ENCODE data around the gene MMP25.

Gene MMP25

GRCh38 chr16:3045758-3046640, at the start of gene MMP25:
Gene MMP25 (plus strand): TSS chr16:3046561. CDS start chr16:3046918, 357 bp downstream.
- DNase-seq (ENCODE audit: low spot score): no peak

DNA sequence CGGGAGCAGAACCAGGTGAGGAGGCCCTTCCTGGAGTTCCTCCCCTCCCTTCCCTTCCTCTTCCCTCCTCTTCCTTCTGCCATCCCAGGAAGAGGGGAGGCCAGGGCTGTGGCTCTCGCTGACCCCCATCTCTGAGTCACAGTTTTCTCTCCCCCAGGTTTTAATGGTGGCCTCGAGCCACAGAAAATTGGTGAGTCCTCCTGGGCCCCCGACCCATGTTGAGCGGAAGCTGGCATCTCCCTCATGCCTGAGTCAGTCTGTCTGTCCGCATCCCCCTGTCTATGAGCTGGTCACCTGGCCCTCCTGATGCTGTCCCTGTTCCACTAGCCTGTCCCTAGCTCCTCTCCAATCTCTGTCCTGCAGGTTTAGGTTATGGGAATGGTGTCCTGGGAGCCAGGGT, 46.4 kb upstream of the MMP25 start:
- no peak for DNase-seq (ENCODE audit: low spot score)

GRCh38 chr16:3000540-3000939, 45.8 kb upstream of the MMP25 start:
- no peak for DNase-seq (ENCODE audit: low spot score)

GRCh38 chr16:3001316-3001715, 45.0 kb upstream of the MMP25 start:
- no peak for DNase-seq (ENCODE audit: low spot score)

GRCh38 chr16:3003582-3004270, 42.6 kb upstream of the MMP25 start:
- DNase-seq (ENCODE audit: low spot score): peak; percentile 96

DNA sequence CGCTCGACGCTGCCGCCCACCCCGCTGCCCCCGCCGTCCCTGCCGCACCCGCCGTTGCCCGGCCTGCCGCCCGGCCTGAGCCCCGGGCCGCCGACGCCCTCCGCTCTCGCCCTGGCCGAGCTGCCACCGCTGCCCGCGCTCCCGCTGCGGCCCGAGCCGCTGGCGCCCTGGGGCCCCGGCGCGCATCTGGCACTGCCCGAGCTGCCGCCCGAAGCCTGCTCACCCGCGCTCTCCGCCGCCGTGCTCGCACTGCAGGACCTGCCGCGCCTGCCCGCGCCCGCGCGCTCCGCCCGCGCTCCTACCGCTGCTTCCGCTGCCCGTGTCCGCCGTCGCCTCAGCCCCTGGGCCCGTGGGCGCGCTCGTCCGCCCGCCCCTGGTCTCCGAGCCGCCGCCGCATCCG, 42.0 kb upstream of the MMP25 start:
- no peak for DNase-seq (ENCODE audit: low spot score)

- DNase-seq (ENCODE audit: low spot score): no peak
These were observed 41.5 kb upstream of the MMP25 start for GRCh38 chr16:3004781-3005284.

DNA sequence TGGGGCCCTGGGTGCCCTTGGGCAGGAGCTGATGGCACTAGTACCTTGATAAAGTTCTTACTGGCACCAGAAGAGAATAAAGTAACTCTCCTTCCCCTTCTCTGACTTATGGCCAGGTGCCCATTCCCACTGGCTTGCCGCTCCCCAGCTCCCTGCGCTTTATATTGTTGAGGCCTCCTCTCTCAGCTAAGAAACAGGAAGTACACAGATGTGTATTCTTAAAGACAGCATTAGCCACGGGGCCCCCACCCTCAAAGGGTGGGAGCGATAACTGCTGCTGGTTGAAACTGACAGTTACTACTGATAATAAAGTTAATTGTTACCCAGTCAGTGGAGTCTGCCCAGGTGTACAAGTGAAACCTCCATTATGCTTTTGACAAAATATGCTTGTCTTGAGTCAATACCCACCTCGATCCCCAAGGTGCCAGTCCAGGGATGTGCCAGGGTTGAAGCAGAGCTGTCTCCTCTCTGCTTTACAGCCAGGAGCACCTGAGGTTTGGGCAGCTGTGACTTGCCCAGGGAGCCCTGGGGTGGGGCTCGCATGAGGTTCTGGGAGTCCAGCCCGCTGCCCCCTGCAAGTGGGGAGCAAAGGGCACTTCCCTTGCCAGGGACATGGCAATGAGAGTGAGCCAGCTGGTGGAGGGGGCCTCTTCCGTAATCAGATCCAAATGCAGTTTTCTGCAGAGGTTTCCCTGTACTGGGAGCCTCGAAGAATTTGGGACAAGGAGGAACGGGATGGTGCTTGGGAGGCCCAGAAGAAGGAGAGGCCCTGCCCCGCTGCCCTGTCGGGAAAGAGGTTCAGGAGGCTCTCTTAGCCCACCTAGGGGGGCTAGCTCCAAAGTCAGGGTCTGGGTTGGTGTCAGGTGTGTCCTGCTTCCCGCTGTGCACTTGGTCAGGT, 39.1 kb upstream of the MMP25 start:
- no peak for DNase-seq (ENCODE audit: low spot score)

DNA sequence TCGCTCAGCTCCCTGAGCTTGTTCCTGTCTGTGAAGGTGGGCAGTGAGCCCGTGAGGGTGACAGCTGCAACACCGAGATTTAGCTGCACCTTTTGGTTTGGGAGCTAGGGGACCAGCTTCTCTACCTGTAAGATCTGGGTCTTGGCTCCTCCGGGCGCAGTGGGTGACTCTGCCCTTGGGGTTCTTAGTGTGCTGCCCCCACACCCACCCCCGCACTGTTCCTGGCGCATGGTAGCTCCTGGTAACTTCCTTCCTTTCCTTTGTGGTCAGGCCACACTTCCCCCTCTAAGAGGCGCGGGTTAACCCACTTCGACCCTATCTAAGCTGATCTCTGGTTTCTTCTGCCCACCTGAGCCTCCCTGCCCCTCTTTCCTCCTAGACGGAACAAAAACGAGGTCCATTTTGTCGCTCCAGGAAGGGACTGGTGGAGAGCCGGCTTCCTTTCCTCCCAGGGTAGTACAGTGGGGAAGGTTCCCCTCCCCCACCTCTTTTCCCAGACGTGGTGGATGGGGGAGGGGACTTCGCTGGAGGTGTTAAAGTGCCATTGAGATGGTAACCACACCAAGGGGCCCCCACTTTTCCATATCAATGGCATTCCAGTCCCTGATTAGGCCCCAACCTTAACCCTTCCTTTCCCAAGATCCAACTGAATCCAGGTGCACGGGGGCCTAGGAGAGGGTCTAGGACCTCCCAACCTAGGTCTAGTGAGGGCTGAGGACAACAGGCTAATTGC, 38.2 kb upstream of the MMP25 start:
- DNase-seq (ENCODE audit: low spot score): no peak

GRCh38 chr16:3008690-3009037, 37.7 kb upstream of the MMP25 start:
- DNase-seq (ENCODE audit: low spot score): no peak

DNA sequence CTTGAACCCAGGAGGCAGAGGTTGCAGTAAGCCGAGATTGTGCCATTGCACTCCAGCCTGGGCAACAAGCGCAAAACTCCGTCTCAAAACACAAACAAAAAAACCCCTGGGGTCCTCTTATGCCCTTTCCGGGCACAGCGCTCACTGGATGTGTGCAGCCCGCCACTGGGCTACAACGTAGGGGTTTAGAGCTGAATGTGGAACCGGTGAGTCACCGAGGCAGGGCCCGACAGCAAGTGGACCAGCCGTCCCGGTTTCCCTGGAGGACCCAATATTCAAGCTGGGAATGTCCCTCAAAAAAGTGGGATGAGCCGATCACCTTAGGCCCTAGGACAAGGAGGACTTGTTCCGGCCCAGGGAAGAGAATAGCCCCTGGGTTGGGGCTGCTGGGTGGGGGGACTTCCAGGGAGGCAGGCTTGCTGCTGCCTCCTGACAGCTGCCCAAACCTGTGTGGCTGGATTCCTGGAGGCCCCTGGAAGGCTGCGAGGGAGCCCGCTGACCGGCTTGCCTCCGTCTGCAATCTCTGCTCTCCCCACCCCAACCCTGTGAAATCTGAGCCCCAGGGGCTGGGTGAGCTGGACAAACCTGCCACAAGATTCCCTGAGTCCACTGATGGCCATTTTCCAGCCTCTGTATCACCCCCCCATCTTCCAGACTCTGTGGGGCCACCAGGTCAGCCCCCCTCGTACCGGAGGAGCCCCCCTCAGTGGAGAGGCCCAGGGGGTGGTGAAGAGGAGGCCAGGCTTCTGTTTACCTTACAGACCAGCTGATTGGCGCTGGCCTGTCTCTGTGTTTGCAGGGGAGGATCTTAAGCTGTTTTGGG, 36.6 kb upstream of the MMP25 start:
- no peak for DNase-seq (ENCODE audit: low spot score)

- DNase-seq (ENCODE audit: low spot score): no peak
These were observed 35.9 kb upstream of the MMP25 start for GRCh38 chr16:3010510-3010909.

DNA sequence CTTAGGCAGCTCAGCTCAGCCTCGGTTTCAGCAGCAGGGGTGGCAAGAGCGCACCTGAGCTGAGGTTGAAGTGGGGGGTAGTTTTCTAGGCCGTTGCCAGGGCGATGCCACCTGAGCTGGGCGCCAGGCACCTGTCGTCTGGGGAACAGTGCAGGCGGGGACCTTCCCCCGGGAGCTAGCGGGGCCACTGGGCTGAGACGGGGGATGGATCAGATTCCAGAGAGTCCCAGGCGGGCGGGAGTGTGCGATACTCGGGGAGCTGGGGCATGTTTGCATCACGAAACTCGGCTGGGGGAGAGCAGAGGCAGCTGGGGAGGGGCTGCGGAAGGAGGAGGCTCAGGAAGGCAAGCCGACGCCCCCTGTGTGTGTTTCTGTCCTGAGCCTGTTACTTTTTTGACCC, 34.1 kb upstream of the MMP25 start:
- DNase-seq (ENCODE audit: low spot score): no peak

DNA sequence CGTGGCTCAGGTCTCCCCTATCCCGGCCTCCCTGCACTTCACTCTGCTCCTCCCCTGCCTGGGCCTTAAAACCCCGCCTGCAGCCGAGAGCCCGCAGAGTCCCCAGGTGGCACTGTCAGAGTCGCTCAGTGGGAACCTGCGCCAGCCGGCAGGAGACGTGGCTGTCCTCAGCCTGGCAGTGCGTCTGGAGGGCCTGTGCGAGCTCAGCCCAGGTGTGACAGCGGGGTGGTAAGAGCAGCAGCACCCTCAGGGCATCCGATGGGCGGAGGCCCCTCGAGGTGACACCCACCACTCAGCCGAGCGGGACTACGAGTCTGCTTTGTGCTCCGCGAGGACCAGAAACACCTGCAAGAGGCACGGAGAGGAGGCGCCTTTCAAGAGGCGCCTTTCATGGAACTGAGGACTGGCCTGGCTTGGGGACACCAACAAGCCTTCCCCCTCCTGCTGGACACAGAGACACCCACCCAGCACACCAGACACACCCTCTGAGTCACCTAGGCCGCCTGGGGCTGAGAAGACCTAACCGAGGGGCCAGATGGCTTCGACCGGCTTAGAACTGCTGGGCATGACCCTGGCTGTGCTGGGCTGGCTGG, 33.4 kb upstream of the MMP25 start, which contains the start of gene CLDN9:
Gene CLDN9 (plus strand): TSS at position 96 of the 593 bp plus-strand sequence. CDS start 440 bp downstream, at position 536.
- no peak for DNase-seq (ENCODE audit: low spot score)

DNA sequence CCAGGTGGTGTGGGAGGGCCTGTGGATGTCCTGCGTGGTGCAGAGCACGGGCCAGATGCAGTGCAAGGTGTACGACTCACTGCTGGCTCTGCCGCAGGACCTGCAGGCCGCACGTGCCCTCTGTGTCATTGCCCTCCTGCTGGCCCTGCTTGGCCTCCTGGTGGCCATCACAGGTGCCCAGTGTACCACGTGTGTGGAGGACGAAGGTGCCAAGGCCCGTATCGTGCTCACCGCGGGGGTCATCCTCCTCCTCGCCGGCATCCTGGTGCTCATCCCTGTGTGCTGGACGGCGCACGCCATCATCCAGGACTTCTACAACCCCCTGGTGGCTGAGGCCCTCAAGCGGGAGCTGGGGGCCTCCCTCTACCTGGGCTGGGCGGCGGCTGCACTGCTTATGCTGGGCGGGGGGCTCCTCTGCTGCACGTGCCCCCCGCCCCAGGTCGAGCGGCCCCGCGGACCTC, 32.8 kb upstream of the MMP25 start:
- no peak for DNase-seq (ENCODE audit: low spot score)

DNA sequence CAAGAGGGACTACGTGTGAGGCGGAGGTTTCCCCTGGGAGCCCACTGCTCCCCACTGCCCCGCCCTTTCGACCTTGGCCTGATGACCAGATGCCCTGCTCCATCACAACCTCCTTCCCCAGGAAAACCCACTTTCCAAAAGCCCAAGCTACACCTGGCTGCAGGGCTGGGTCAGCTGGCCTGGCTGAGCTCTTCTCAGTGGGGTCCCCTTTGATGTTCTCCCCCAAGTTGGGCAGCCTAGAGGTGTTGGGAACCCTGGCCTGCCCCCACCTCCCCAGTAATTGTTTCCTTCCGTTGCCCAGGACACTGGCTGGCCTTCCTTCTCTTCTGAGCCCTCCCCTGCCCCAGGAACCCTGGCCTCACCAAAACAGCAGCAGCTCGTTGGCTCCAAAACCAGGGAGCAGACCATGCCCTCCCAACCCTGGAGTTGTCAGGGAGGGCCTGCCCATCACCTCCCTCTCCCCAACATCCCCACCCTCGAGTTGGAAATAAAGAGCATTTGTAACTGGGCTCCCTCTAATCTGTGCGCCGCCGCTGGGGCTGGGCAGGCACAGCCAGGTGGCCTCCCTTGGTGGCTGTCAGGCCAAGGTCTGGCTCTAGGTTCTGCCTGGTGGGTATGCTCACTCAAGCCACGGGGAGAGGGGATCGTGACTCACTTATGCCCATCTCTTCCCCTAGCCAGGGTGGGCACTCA, 32.2 kb upstream of the MMP25 start:
- no peak for DNase-seq (ENCODE audit: low spot score)

DNA sequence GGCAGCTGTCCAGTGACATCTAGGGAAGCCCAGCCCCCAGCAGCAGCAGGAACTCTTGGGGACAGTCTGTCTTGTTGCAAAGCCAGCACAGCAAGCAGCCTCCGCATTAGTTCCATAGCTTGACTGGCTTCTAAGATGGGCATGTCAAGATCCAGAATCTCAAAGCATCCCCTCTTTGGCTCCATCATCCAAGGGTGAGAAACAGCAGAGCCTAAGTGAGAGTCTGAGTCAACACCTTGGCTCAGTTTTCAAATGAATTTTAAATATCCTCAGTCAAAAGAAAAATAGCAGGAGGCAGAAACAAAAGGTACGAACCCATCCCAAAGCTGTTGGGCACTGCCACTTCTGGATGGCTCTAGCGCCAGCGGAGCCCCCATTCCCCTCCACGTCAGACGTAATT, 31.4 kb upstream of the MMP25 start:
- no peak for DNase-seq (ENCODE audit: low spot score)

GRCh38 chr16:3015865-3016521, 30.4 kb upstream of the MMP25 start:
- DNase-seq (ENCODE audit: low spot score): no peak

DNA sequence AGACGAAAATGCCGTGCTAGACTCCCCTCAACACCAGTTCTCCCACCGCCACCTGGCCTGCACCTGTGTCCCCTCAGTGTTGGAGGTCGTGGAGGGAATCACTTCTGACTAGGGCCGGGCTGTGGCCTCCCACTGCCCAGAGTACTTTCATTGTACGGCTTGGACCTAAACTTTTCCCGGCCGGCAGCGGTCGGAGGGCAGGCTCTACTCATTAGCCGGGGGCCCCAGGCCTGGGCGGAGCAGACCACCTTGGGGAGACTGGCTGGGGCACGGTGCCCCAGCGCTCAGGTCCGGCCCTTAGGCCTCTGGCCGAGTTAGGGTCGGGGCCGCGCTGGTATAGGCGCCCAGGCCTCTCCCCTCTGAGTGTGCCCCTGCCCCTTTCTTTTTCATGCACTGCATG, 29.0 kb upstream of the MMP25 start:
- no peak for DNase-seq (ENCODE audit: low spot score)

Measured in left forelimb (tissue), 1 donor.